SK-N-DZ (cell line): ENCODE results near the gene COASY.
"Not testable (repeated sequence)": the region's sequence is repeated elsewhere in the genome, so short reads cannot be mapped to it uniquely, and the experiment has no call there.

Source experiments
- DNase-seq: peaks from one replicate; pipeline ENCODE4 v3.0.0-alpha.2; 2015; ENCODE audit warnings: low spot score

The COASY gene

GRCh38 chr17:42573095-42573494, 11.1 kb downstream of the COASY start:
- no peak for DNase-seq

- no peak for DNase-seq
Measured at GRCh38 chr17:42574463-42574862, 12.5 kb downstream of the COASY start.

DNA sequence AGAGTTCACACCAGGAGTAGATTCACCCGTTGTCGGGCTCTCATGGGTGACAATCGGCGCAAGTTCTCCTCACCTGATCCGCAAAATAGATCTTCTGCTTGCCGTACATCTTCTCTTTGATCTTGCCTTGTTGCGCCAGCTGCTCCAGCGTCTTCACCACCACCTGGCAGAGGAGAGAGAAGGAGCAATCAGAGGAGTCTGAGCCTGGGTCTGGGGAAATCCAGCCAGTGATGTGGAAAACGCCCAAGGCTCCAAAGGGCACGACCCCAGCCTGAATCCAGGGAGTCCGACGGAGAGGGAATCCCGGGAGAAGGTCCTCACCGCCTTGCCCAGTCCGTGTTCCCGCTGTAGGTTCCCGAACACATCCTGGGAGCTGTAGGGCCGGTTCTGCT, 15.2 kb downstream of the COASY start:
- no peak for DNase-seq

- DNase-seq = peak; percentile 95
Measured at GRCh38 chr17:42577532-42578281, 15.8 kb downstream of the COASY start, which contains the start of gene PSMC3IP. Gene PSMC3IP (minus strand): TSS chr17:42577729. CDS start chr17:42577686, 43 bp downstream.

- DNase-seq = peak; percentile 85
Measured at GRCh38 chr17:42578282-42578869, 16.4 kb downstream of the COASY start.

DNA sequence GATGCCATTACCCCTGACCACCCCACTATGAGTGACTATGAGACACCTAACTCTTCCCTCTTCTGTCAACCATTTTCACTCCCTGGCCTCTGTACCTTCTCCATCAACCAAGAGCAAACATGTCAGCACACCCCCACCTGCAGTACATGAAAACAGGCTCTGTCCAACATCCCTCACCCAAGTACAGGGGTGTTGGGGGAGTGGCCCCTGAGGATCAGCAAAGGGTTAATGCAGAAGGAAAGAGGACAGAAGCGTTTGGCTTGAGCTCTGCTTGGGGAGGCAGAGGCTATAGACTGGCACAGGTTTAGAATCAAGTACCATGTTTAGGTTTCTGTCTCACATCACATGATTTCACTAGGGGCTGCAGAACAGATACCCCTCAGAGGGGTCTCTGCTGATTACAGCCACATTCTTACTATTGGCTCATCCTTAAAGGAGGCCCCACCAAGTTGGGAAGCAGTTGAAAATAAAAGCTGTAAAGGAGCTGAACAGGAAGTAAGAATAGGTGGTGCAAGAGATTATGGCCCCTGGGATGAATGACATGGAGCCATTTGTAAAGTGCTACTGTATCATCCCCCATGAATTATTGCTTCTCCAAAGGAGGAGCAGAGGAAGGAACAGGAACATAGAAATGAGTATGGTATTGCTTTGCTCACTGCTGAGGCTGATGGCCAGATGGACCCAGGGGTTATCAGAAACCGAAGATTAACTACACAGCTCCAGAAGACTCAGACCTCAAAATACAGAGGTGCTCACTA, 18.0 kb downstream of the COASY start:
- no peak for DNase-seq

DNA sequence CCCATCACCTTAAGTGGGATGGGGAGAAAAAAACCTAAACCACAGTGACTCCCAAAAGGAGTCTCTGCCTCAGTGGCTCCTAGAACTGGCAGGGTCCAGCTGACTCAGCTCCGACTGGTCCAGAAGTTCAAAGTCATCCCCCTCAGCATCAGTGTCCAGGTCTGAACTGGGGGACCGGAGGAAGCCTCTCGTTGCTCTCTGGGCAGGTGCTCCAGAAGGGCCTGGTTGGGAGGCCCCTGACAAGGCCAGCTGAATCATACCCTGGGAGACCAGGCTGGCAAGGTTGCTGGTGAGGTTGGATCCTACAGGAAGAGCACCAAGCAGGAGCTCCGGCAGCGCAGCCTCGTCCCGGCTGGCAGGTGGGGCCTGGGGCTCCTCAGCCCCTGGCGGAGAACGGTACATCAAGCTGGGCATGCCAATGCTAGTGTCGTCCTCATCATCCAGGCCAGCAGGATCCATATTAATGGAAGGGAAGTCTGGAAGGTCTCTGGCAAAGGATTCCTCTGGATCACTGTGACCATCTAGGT, 19.9 kb downstream of the COASY start:
- DNase-seq = no peak

DNA sequence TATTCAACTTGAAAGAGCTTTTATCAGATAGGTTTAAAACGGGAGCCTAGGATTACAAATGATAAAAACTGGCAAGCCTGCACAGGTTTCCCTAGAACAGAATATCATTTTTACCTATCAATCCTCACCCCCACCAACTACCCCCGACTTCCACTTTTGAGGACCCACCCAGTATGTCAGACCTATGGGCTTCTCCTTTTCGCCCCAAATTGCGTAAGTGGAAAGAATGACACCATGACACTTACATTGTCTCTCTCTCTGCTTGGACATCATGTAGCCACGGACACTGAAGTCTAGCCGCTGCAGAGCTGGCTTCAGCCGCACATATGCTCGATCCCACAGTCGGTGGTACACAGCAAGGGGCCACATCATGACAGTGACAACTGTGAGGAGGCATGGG, 22.9 kb downstream of the COASY start:
- no peak for DNase-seq

DNA sequence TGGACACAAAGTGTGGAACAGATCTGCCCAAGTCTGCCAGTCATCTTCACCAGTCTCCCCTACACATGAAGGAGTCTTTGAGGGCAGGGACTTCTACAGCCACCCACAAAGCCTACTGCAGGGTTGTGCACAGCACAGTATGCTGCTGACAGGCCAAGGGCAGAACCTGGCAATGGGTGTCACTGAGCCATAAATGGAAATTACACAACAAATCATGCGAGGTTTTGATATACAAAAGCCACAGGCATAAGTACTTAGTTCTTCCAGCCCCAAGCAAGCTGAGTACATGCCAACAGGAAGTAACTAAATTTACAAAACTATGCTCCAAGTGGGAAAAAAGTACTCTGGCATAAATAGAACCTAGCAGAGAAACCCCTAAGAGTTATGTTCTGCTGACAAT, 23.4 kb downstream of the COASY start:
- no peak for DNase-seq

DNA sequence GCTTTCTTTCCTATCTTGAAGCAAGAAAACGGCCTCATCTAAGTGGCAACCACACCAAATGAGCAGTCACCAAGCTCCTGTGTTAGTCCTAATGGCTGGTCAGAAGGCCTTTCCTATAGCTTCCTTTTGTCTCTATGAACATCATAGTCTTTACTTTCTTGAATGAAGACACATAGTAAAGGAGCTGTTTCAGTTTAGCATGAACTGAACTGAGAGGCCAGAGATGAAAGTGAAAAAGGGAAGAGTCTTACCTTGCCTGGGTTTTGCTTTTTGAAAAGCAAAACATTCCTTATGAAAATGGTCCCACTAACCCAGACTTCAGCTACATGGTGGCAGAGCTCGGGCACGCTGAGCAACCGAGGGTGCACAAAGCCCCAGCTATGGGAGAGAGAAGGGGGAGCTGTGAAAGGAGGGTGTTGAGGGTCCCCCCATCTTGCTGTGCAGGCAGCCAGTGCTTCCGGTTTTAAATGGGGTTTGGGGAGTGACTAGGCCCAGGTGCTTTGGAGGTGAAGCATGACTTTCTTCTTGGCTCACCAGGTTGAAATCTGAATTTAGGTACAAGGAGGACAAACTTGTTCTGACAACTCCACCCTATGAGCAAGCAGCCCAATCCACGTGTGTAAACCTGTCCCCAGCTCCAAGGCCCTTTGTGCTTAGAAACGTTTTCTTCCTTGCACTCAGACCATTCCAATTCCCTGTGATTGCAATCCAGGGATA, 24.7 kb downstream of the COASY start:
- no peak for DNase-seq

DNA sequence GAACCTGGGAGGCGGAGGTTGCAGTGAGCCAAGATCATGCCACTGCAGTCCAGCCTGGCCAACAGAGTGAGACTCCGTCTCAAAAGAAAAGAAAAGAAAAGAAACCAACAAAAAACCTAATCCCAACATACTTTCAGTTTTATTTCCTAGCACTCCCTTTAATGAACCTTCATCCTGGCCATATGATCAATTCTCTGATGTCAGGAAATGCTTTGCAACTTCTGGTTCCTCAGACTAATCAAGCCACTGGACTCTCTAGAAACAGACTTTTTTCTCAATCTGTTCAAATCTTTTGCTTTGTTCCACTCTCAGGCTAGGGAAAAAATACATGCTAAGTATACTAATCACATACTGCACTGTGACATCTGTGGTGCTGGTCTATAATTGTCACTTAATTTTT, 28.9 kb downstream of the COASY start:
- DNase-seq = no peak

- DNase-seq = no peak
Measured at GRCh38 chr17:42591411-42591810, 29.5 kb downstream of the COASY start.

DNA sequence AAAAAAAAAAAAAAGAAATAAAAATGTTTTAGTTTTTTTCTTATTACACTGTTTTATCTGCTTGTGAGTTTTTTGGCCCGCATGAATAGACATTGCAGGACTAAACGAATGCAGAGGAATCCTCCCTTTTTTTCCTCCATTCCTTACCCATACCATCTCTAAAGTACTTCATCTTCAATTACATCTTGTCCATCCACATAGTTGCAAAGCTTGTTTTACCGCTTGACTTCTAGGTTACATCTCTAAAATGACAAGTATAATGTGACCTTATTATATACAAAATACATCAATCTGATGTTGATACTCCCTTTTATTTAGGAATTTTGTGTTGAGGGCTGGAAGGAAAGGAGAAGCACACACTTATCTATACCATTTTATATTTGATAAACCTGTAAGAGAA, 34.4 kb downstream of the COASY start:
- no peak for DNase-seq

DNA sequence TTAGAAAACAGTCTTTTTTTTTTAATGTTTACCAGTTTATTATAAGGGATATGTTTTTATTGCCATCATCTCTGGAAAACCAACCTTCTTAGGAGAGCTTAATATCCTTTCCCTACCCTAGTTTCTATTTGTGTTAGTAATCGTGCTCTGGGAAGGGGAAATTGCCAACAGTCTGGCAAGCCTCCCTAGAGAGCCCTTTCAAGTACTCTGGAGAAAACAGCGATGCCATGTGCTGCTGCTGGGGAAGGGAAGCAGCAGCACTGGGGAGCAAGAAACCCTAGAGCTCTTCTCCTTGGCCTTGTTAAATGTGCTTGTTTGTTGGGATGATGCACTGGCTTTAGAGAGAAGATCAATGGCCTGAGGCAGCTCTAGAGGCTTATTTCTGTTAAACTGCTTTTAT, 37.0 kb downstream of the COASY start:
- DNase-seq = no peak

DNA sequence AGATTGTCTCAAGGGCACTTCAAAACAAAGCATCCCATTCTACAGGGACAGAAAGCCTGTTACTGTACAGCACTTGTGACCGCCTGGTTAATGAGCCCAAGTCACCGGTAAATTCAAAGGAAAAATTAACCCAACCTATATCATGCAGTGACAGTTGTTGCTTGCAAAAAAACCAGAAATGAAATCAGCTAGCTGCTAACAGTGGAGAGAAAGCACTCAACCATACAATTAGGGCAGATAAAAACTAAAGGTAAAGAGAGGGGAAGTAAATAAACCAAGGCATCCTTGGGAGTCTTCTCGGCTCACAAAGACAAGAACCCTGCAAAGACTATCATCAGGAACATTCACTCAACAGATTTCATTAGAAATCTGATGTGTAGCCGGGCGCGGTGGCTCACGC, 41.4 kb downstream of the COASY start:
- no peak for DNase-seq

GRCh38 chr17:42607769-42608168, 45.8 kb downstream of the COASY start:
- DNase-seq = no peak

- DNase-seq = no peak
Measured at GRCh38 chr17:42608305-42609181, 46.6 kb downstream of the COASY start.

GRCh38 chr17:42609182-42609813, 47.4 kb downstream of the COASY start, which contains the start of the genes RETREG3 and TUBG1:
Gene RETREG3 (minus strand): TSS chr17:42609374. CDS start chr17:42609324, 50 bp downstream.
Gene TUBG1 (plus strand): TSS chr17:42609683. CDS start chr17:42609738, 55 bp downstream.
- peak; percentile 99 for DNase-seq

GRCh38 chr17:42609814-42610801, 48.2 kb downstream of the COASY start:
- DNase-seq = not testable (repeated sequence)
